ENCODE measurements around the gene VOPP1.

Gene VOPP1

DNA sequence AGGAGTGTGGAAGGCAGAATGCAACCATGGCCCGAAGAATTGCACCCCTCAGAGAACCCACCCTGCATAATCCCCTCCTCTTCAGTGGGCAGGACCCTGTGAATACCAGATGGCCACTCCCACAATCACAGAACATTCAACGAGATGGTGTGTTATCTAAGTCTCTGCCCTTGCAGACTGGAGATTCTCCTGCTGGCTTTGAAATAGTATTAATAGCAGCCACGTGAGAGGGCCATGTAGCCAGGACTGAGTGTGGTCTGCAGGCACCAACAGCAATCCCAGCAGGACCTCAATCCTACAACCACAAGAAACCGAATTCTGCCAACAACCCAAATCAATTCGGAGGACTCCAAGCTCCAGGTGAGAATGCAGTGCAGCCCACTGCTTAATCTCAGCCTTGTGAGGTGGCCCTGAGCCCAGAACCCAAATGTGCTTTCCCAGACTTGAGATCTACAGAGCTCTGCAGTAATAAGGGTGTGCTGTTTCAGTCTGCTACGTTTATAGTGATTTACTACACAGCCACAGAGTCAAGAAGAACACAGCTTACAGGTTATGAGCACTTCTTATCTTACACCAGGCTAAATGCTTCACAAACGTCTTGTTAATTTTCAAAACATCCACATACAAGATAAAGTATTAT is 72.1 kb downstream of the VOPP1 start:
- no peak overlapping the region for H3K4me3 ChIP-seq (ENCODE audit: low read depth, low read length)
- no peak for DNase-seq (ENCODE audit: low read depth)

DNA sequence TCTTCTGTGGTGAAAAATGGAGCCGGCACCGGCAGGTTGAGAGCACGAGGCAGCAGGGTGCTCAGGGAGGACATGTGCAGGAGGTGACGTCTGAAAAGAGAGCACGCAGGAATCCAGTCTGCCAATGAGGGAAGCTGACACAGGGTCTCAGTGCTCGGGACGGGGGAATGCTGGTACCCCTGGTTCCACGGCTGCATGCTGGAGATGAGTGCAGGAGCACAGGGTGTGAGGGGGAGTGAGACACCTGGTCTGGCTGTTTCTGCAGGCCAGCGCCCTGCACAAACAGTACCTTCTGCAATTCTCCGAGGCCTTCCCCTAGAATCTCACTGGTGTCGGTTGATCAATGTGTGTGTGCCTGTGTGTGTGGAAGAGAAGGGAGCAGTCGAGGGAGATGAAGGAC is 72.7 kb downstream of the VOPP1 start:
- no peak overlapping the region for H3K4me3 ChIP-seq (ENCODE audit: low read depth, low read length)
- no peak for DNase-seq (ENCODE audit: low read depth)

DNA sequence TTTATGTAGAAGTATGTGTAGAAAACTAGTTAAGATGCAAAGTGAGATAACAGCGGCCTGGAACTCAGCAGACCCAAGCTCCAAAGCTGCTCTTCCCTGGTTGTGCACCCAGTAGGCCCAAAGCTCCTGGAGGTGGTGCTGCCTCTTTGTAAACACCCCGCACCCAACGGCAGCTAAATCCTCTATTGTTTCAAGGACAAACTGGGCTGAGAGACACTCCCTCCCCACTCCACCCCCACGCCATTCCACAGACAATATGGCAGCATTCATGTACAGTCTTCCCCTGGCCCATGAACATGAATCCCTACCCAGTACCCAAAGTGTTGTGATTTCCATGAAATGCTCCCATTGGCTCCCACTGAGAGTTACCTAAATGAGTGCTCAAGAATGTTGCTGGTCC is 73.5 kb downstream of the VOPP1 start:
- DNase-seq (ENCODE audit: low read depth), result no peak

DNA sequence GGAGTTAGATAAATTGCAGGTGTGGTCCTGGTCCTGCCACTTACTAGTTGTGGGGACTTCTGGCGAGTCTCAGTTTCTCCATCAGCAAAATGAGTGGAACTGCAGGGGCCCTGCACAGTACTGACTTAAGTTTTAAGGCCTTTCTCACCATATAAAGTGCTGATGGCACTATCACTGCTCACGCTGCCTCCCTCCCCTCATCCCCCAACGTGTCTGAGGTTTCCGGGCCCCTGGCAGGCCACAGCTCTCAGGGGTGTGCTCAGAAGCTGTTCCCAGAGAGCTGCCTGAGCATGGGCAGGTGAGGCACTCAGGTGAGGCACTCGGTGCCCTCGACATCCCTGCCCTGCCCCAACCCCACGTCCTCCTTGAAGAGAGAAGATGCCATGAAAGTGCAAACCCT is 74.2 kb downstream of the VOPP1 start:
- H3K4me3 ChIP-seq (ENCODE audit: low read depth, low read length), result no peak overlapping the region
- no peak for DNase-seq (ENCODE audit: low read depth)

More for the DNA sequence above, 73.5 kb downstream of the VOPP1 start:
- H3K4me3 ChIP-seq (ENCODE audit: low read depth, low read length), result no peak overlapping the region

DNA sequence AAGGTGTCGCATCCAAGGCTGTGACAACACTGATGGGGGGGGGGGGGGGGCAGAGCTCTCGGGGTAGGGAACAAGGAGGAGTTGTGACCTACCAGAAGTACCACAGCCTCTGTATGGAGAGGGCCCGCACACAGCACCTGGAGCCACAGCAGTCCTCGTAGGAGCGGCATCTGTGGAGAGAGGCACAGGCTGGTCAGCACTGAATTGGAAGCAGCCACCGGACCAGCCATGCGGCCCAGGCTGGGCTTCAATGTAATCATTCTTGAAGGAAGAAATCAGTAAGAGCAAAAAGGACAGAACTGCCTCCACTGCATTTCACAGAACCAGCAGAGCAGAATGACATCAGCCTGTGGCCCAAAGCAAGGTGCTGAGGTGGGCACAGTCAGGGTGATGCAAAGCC is 74.8 kb downstream of the VOPP1 start:
- no peak for DNase-seq (ENCODE audit: low read depth)
- no peak overlapping the region for H3K4me3 ChIP-seq (ENCODE audit: low read depth, low read length)

DNA sequence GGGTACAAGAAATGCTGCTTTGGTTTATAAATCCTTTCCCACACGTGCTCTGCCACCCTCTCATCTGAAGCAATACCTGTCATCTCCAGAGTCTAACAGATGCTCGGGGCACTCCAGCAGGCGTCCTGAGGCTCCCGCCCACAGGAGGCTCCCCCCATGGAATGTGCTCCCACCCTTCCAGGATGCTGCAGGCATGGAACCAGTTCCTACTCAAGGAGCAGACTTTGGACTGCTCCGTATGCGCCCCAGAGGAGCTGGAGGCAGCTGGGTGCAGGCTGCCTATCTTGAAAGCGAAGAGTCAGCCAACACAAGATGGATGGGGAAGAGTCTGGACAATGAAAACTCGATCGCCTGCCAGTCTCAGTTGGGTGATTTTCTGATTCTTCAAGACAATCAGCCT is 75.4 kb downstream of the VOPP1 start:
- DNase-seq (ENCODE audit: low read depth), result no peak
- no peak overlapping the region for H3K4me3 ChIP-seq (ENCODE audit: low read depth, low read length)

DNA sequence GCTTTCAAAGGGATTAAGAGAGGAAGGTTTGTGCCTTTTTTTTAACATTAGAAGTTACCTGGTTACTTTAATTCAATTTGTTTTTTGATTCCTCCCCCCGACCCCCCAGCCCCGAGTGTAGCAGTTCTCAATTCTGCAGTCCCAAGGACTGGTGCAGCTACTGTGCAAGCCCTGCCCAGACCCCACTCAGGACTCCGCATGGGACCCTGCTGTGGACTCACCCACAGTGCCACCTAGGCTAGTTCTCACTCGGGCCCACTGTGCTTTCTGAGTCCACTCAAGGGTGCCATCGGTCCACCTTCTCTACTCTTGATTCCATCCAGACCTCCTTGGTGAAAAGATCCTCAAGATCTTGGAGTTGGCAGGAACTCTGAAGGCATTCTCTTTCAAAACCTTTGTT is 77.4 kb downstream of the VOPP1 start:
- no peak overlapping the region for H3K4me3 ChIP-seq (ENCODE audit: low read depth, low read length)
- DNase-seq (ENCODE audit: low read depth), result no peak

DNA sequence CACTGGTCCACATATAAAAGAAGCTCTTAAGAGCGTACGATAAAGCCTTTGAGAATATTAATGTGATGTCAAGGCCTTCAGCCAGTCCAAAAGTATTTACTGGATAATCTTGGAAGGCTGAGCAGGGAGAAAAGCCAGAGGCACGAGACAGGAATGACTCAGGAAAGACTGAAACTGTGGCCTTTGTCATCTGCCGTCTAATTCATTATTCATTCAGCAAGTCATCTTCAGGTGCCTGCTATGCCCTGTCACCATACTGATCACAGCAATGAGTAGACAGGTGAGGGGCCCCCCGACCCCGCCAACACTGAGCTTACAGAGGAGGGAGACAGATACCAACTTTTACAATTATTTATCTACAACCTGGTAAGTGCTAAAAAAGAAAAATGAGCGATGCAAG is 78.9 kb downstream of the VOPP1 start:
- DNase-seq (ENCODE audit: low read depth), result no peak
- H3K4me3 ChIP-seq (ENCODE audit: low read depth, low read length), result no peak overlapping the region

DNA sequence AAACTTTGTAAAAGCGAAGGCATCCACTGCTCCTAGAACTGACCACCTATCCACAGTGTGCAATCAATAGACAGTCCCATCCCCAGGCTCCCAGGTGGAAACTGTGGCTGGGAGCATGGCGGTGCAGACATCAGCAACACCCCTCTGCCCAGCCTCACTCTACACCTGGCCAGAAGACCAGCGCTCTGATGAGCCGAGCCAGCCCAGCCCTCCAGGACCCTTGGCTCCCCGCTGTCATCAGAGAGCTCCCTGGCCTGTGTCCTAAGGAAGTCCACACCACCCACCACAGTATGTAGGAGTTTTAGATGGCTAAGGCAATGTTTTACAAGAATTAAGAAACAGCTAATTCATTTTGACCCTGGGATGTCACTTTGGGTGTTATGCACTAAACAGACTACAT is 81.0 kb downstream of the VOPP1 start:
- no peak for DNase-seq (ENCODE audit: low read depth)
- H3K4me3 ChIP-seq (ENCODE audit: low read depth, low read length), result no peak overlapping the region

DNA sequence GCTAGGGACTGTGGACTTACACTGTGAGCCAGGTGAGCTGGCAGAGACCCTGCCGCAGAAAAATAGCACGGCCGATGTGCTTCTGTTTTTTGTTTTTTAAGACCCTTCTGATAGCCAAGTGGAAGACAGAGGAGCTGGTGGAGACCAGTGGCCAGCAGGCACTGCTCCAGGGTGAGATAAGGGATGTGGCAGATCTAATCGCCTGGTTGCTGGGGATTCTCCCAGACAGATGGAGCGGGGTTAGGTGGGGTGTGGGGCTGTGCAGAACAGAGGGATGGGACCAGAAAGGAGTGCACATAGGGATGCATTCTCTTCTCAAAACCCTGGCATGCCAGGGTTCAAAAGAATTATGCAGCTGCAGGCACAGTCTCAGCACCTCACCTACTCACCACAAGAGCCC is 82.2 kb downstream of the VOPP1 start:
- DNase-seq (ENCODE audit: low read depth), result no peak
- no peak overlapping the region for H3K4me3 ChIP-seq (ENCODE audit: low read depth, low read length)

DNA sequence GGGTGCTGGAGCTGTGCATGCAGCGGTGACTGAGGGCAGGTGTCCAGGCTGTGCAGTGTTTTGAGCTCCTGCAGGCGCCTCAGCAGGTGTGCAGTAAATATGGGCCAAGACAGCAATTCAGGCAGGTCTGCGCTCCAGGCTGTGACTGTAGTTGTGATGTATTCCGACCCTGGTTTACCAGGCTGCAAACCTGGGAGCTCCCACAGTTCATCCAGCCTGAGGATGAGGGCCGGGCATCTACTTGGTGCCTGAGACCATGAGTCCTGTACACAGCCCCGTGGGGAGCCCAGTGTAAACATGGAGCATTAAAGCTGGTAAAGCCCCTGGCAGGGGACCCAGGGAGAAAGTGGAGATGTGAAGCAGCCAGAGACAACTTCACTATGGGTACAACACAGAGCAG is 82.8 kb downstream of the VOPP1 start:
- DNase-seq (ENCODE audit: low read depth), result no peak
- H3K4me3 ChIP-seq (ENCODE audit: low read depth, low read length), result no peak overlapping the region

DNA sequence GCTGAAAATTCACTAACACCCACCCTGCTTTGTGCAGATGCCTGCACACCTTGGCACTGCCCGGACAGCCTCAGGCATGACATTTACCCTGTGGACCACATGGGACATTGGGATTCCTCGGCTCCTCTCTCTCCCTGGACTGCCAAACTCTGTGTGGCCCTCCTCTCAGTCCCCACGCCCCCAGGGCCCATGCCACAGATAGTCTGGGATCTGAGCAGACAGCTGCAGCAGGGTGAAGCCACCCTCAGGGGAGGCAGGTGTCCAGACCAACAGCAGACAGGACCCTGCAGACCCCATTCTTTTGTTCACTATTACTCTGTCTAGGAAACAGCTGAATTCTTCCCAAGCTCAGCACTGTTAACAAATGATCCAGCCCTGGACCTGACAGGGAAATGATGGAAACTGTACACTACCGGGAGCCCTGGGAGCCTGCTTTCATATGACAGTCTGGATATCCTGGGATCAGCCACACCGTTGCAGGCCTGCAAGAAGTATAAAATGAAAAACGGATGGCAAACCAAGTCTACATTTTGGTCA is 83.4 kb downstream of the VOPP1 start:
- H3K4me3 ChIP-seq (ENCODE audit: low read depth, low read length), result no peak overlapping the region
- no peak for DNase-seq (ENCODE audit: low read depth)

DNA sequence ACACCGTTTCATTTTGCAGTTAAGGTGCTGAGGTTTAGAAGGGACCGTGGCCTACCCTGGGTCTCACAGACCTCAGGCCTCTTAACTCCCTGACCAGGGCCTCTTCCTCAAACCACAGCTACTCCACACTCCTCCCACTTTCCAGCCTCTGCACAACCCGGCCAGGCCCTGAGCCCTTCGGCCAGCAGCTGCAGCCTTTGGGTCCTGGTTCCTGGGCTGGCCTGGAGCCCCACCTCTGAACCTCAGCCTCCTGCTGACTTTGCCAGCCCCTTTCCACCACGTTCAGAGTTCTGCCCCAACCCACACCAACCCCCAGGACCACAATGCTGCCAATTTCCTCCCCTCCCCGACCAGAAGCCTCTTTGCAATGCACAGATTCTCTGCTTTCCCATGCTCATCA is 84.1 kb downstream of the VOPP1 start:
- no peak for DNase-seq (ENCODE audit: low read depth)
- no peak overlapping the region for H3K4me3 ChIP-seq (ENCODE audit: low read depth, low read length)

DNA sequence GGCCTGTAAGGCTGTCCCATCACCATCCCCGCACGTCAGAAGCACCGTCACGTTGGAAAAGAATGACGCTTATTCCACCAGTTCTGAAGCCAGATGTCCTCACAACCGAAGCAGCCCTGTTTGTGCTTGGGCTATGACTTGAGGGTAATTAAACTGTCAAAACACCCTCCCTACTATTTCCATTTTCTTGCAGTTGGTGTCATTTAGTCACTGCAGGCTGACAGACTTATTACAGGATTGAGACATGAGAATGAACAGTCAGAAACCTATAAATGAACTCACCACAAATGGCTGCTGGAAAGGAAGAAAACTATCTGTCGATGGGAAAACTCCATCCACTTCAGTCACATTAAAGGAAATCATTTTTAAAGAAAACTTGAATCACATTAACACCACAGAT is 85.3 kb downstream of the VOPP1 start:
- no peak for DNase-seq (ENCODE audit: low read depth)
- H3K4me3 ChIP-seq (ENCODE audit: low read depth, low read length), result no peak overlapping the region

DNA sequence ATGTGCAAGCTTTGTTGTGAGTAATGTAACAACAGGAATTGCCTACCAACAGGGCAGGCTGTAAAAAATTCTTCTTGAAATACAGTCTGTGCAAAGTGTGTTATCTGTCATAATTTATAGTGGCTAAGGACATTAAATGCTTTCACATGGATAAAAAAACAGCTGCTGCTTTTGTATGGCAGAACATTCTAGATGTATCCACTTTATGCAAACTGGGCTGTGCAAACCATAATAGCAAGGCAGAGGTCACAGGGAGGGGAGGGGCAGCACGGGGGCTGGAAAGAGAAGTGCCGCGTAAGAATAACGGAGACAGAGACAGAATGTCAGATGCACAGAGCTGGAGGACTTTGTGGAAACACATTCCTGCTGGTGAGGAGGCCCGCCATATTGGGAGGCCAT is 86.1 kb downstream of the VOPP1 start:
- DNase-seq (ENCODE audit: low read depth), result no peak
- H3K4me3 ChIP-seq (ENCODE audit: low read depth, low read length), result no peak overlapping the region

DNA sequence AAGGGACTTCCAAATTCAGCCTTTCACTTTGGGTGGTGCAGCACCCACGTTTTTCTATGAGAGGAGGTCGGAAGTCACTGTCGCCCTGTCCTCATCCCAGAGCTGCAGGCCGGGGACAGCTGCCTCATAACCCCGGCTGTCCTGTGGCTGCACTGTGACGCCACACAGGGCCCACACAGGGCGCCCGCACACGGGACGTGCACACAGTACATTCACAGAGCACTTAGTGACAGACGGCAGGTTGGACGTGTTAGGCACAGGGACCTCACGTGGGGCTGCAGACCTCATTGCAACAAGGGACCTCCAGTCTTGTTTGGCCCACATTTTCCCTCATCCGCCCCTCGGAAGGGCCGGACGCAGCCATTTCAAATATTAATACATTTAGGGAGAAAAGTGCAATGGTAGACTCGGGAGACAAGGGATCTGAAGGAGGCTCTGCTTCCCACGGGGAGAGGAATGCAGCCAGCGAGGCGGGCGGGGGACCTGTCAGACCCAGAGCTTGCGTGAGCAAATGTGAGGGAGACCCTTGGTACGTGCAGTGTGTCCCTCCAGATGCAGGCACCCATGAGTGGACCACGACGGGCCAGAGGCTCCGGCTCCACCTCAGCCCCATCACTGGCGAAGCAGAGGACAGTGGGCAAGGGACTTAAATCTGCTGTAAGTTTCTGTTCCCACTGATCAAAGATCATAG is 86.7 kb downstream of the VOPP1 start:
- DNase-seq (ENCODE audit: low read depth), result no peak

DNA sequence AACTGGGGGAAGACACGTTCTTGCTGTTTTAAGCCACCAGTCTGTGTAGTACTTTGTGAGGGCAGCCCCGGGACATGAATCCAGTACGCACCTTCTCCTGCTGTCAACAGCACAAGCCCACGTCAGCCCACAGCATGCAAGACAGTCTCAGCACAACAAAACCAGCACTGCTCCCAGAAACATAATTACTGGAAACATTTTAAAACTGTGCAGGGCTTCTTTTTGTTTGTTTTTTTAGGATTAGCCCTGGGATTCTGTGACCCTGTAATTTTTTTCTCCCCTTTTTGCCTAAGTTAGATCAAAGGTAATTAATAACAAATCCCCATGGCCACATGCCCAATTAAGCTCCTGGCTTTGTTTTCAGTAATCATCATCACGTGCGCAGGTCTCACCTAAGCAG is 87.5 kb downstream of the VOPP1 start:
- no peak overlapping the region for H3K4me3 ChIP-seq (ENCODE audit: low read depth, low read length)
- DNase-seq (ENCODE audit: low read depth), result no peak

More for the DNA sequence above, 86.7 kb downstream of the VOPP1 start:
- no peak overlapping the region for H3K4me3 ChIP-seq (ENCODE audit: low read depth, low read length)

DNA sequence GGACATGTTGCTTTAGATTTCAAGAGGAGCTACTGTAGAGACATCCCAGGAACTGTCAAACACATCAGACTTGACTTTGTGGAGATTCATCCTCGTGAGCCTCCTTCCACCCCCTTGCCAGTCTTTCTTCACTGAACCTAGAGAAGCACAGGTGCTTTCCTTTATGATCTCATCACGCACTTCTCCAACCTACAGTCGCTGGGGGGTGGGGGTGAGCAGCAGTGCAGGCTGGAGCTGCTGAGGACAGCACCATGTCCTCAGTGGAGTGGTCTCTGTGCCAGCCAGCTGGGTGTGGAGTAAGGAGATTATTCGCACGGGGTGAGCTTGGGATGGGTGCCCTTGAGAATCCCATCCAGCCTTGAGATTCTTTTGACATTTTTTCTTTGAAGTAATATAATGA is 88.1 kb downstream of the VOPP1 start:
- DNase-seq (ENCODE audit: low read depth), result no peak
- H3K4me3 ChIP-seq (ENCODE audit: low read depth, low read length), result no peak overlapping the region

DNA sequence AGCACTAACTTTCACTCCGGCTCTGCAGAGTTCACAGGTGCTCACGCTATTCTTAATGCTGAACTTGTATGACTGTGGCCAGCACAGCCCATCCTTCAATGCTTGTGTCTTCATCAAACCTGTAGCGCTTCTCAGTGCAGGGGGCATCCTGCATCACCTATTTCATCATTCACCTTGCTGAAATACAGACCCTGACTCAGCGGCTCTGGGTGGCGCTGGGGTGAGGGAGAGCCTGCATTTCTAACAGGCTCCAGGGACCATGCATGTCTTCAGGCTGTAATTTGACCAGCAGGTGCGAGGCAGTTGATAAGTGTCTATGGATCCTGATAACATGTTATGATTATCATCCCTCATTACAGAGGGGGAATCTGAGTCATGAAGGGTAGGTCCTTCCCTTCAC is 89.3 kb downstream of the VOPP1 start:
- H3K4me3 ChIP-seq (ENCODE audit: low read depth, low read length), result no peak overlapping the region

DNA sequence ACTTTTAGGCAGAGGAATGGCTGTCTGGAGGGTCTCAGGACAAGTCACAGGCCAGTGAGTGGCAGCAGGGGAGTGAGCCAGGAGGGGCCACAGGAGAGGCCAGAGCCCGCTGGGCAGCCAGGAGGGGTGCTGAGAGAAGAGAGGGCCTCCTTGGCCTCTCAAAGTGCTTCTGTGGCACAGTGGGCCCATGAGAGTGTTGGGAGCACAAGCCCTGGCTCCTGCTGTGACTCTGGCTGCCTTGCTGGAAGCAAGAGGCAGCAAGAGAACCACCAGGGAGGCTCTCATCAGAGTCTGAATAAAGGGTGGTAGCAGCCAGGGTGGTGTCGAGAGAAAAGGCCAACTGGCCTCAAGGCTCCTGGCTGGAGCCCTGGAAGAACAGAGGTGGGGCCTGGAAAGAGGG is 91.1 kb downstream of the VOPP1 start:
- no peak for DNase-seq (ENCODE audit: low read depth)
- H3K4me3 ChIP-seq (ENCODE audit: low read depth, low read length), result no peak overlapping the region

More for the DNA sequence above, 89.3 kb downstream of the VOPP1 start:
- no peak for DNase-seq (ENCODE audit: low read depth)

DNA sequence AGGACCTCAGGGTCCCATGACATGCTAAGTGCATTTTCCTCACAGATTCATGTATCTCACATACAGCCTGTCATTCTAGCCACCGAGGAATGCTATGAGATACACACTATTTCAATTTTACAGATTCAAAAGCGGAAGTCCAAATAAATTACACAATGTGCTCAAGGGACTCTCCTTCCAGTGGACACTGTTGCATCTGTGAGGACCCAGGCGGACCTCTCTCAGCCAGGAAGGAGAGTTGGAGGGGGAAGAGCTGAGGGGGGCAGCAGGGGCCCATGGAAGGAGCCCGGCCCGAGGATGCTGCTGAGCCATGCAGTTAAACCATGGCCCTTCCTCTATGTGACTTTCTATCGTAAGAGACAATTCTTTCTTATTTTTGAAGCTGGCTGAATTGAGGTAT is 93.6 kb downstream of the VOPP1 start:
- H3K4me3 ChIP-seq (ENCODE audit: low read depth, low read length), result no peak overlapping the region
- no peak for DNase-seq (ENCODE audit: low read depth)

Data from skeletal muscle cell (primary cell).